HepG2 (cell line): ENCODE measurements around the gene PRCD. TPM values are rescaled to one million over a fixed set of nuclear protein-coding genes. Genes with fewer than 3 reads are reported as not detected.
A peak's percentile ranks its signal among the peaks of the same experiment; 100 is the strongest.

Experiments
- ARHGAP35 ChIP-seq: sonication (generic); formaldehyde crosslinking; IDR thresholded peaks from 2 replicates; pipeline ENCODE4 v1.9.0; 2022; ENCODE audit warnings: mild to moderate bottlenecking, inconsistent platforms, moderate library complexity, missing genetic modification reagents, borderline replicate concordance
- ASH2L ChIP-seq: fragments of 300-600, 200-600 bp; sonication (generic); IDR thresholded peaks from 2 replicates; pipeline ENCODE4 v1.7.0; 2017; ENCODE audit warnings: low read depth, mild to moderate bottlenecking, moderate library complexity, mixed read lengths, low read length; ENCODE audit not compliant: insufficient read length
- CC2D1A ChIP-seq: sonication (generic); formaldehyde crosslinking; IDR thresholded peaks from 2 replicates; pipeline ENCODE4 v1.8.1; 2023; ENCODE audit warnings: mild to moderate bottlenecking, missing genetic modification reagents
- FOSL1 ChIP-seq: sonication (generic); formaldehyde crosslinking; IDR thresholded peaks from 2 replicates; pipeline ENCODE4 v1.9.0; 2021; ENCODE audit warnings: missing genetic modification reagents, borderline replicate concordance
- HMG20A ChIP-seq: IDR thresholded peaks from 2 replicates; pipeline ENCODE4 v1.6.1; 2016; ENCODE audit warnings: borderline replicate concordance
- HNRNPH1 ChIP-seq: fragments of 200-400 bp; formaldehyde crosslinking; optimal IDR thresholded peaks from 2 replicates; pipeline ENCODE3; 2017; ENCODE audit warnings: mild to moderate bottlenecking, low read depth, low read length
- KDM5A ChIP-seq: fragments of 200-600 bp; sonication (generic); IDR thresholded peaks from 2 replicates; pipeline ENCODE4 v1.7.0; 2018; ENCODE audit warnings: antibody characterized with exemption, mild to moderate bottlenecking, low read length, borderline replicate concordance
- MTA1 ChIP-seq: sonication (generic); formaldehyde crosslinking; IDR thresholded peaks from 2 replicates; pipeline ENCODE4 v1.4.0; 2020; ENCODE audit warnings: missing genetic modification reagents, mild to moderate bottlenecking, borderline replicate concordance
- NCOR1 ChIP-seq: fragments of 200-600 bp; sonication (generic); IDR thresholded peaks from 2 replicates; pipeline ENCODE4 v1.7.0; 2017; ENCODE audit warnings: antibody characterized with exemption, low read length, borderline replicate concordance
- NR2F1 ChIP-seq, 2 experiments: fragments of 450-650 bp in 1 of 2; formaldehyde crosslinking in 1 of 2; IDR thresholded peaks; 2 replicates each; pipeline versions ENCODE4 v1.5.0 to v1.6.1; 2016 to 2020; ENCODE audit warnings: mild to moderate bottlenecking in 1 of 2, missing compliant biosample characterization in 1 of 2, missing genetic modification reagents in 1 of 2, moderate library complexity in 1 of 2
- PHB2 ChIP-seq: fragments of 450-650 bp; IDR thresholded peaks from 2 replicates; pipeline ENCODE4 v1.6.1; 2018; ENCODE audit not compliant: partially characterized antibody
- POLR2A ChIP-seq, 2 experiments: IDR thresholded peaks; 2 replicates each; pipeline ENCODE4 v1.6.1; 2011; ENCODE audit warnings: low read depth in 2 of 2, low read length in 2 of 2, mild to moderate bottlenecking in 1 of 2, moderate library complexity in 1 of 2; ENCODE audit not compliant: insufficient read depth in 1 of 2
- SNAPC5 ChIP-seq: sonication (generic); formaldehyde crosslinking; IDR thresholded peaks from 2 replicates; pipeline ENCODE4 v1.8.1; 2023; ENCODE audit warnings: mild to moderate bottlenecking, missing genetic modification reagents, borderline replicate concordance
- TCF7L2 ChIP-seq: IDR thresholded peaks from 2 replicates; pipeline ENCODE4 v1.6.1; 2011; ENCODE audit warnings: mild to moderate bottlenecking, low read depth, low read length, moderate library complexity
- TGIF2 ChIP-seq: IDR thresholded peaks from 2 replicates; pipeline ENCODE4 v1.6.1; 2016; ENCODE audit warnings: control low read depth, missing compliant biosample characterization
- ZBTB3 ChIP-seq: sonication (generic); formaldehyde crosslinking; IDR thresholded peaks from 2 replicates; pipeline ENCODE4 v1.4.0; 2020; ENCODE audit warnings: low read depth, mild to moderate bottlenecking, moderate library complexity, missing genetic modification reagents, borderline replicate concordance
- ZBTB44 ChIP-seq: sonication (generic); formaldehyde crosslinking; IDR thresholded peaks from 2 replicates; pipeline ENCODE4 v1.4.0; 2020; ENCODE audit warnings: missing genetic modification reagents
- ZNF34 ChIP-seq: sonication (generic); formaldehyde crosslinking; IDR thresholded peaks from 2 replicates; pipeline ENCODE4 v1.4.0; 2020; ENCODE audit warnings: mild to moderate bottlenecking, missing genetic modification reagents, borderline replicate concordance
- ZNF460 ChIP-seq: sonication (generic); formaldehyde crosslinking; IDR thresholded peaks from 2 replicates; pipeline ENCODE4 v1.5.1; 2020; ENCODE audit warnings: missing genetic modification reagents, mild to moderate bottlenecking, borderline replicate concordance
- polyA plus RNA-seq, 8 experiments: library from polyadenylated mRNA; depleted of rRNA in 3 of 8; stranded (reverse) in 7 of 8; unstranded in 1 of 8; fragments of >200 nt; fragmentation: Illumina TruSeq in 4 of 8; extraction: Trizol in 4 of 8; gene quantifications; 2 replicates each; pipeline versions ENCODE4 v1.2.1 to v1.2.3, GENCODE V29; 2011 to 2016; ENCODE audit warnings: low read depth in 4 of 8, missing spikeins in 1 of 8, mixed read lengths in 1 of 8; ENCODE audit not compliant: insufficient read depth in 1 of 8
- total RNA-seq, 5 experiments: library from RNA; depleted of rRNA; stranded (reverse); fragments of >200 nt; fragmentation: Illumina TruSeq; extraction: Trizol; gene quantifications; 2 replicates each; pipeline ENCODE4 v1.2.3, GENCODE V29; 2016; ENCODE audit warnings: low read depth in 1 of 5
- TF ChIP-seq, protein P1 (sequence below): sonication (generic); formaldehyde crosslinking; IDR thresholded peaks from 2 replicates; pipeline ENCODE4 v1.5.1; 2020; ENCODE audit warnings: mild to moderate bottlenecking, missing genetic modification reagents, moderate library complexity
- TF ChIP-seq, protein P2 (sequence below): sonication (generic); formaldehyde crosslinking; IDR thresholded peaks from 2 replicates; pipeline ENCODE4 v1.5.0; 2020; ENCODE audit warnings: missing genetic modification reagents
- TF ChIP-seq, protein P3 (sequence below): sonication (generic); formaldehyde crosslinking; IDR thresholded peaks from 2 replicates; pipeline ENCODE4 v1.9.0; 2021; ENCODE audit warnings: missing genetic modification reagents, mild to moderate bottlenecking, borderline replicate concordance

Gene PRCD
- total and polyA plus RNA-seq, 2 of the 13 experiments (the other 11 are each of a cell fraction or from before 2014, with no cell fraction given): 0.51 TPM; not detected in 1

DNA sequence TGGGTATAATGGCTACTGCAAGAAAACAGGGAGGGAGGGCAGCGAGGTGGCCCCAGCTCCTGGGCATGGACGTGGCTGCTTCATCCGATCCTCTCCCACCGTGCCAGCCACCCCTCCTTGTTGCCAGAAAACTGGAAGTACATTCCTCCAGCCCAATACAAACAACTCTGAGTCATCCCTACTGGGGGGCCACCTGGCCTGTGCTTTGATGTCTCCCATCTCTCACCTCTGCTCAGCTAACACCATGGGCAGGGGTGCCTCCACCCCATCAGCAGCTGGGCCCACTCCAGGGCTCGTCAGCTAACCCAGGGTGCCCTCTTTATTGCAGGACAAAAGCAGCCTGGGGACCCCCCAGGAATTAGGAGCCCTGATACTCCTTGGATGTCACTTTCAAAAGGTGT lies 40.6 kb upstream of the PRCD start (continued):
- TF ChIP-seq, protein P1, sequence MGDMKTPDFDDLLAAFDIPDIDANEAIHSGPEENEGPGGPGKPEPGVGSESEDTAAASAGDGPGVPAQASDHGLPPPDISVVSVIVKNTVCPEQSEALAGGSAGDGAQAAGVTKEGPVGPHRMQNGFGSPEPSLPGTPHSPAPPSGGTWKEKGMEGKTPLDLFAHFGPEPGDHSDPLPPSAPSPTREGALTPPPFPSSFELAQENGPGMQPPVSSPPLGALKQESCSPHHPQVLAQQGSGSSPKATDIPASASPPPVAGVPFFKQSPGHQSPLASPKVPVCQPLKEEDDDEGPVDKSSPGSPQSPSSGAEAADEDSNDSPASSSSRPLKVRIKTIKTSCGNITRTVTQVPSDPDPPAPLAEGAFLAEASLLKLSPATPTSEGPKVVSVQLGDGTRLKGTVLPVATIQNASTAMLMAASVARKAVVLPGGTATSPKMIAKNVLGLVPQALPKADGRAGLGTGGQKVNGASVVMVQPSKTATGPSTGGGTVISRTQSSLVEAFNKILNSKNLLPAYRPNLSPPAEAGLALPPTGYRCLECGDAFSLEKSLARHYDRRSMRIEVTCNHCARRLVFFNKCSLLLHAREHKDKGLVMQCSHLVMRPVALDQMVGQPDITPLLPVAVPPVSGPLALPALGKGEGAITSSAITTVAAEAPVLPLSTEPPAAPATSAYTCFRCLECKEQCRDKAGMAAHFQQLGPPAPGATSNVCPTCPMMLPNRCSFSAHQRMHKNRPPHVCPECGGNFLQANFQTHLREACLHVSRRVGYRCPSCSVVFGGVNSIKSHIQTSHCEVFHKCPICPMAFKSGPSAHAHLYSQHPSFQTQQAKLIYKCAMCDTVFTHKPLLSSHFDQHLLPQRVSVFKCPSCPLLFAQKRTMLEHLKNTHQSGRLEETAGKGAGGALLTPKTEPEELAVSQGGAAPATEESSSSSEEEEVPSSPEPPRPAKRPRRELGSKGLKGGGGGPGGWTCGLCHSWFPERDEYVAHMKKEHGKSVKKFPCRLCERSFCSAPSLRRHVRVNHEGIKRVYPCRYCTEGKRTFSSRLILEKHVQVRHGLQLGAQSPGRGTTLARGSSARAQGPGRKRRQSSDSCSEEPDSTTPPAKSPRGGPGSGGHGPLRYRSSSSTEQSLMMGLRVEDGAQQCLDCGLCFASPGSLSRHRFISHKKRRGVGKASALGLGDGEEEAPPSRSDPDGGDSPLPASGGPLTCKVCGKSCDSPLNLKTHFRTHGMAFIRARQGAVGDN (CRISPR knock-in tag): peak; percentile 86
- TF ChIP-seq HNRNPH1 (peak; percentile 33), KDM5A (no peak), SNAPC5 (CRISPR knock-in tag) (no peak), ZNF460 (peak; percentile 45; the same call in 1 of the 2 replicates), ZNF34 (CRISPR knock-in tag) (no peak), FOSL1 (CRISPR knock-in tag) (peak; percentile 99), NCOR1 (peak; percentile 69; the same call in 1 of the 2 replicates), POLR2A (IDR thresholded peaks at IDR 0.05; ENCODE audit: insufficient read depth in 1 of 2, low read depth in 2 of 2, low read length in 2 of 2) (peak in 1 of 2 experiments; percentile 47; a peak in 3 of 4 replicates), HMG20A (CRISPR knock-in tag) (peak; percentile 93), MTA1 (CRISPR knock-in tag) (peak; percentile 75; the same call in 1 of the 2 replicates), PHB2 (no peak), NR2F1 (CRISPR knock-in tag; IDR thresholded peaks at IDR 0.05) (peak; percentile 58 to 70; a peak in 2 of 4 replicates), TGIF2 (CRISPR knock-in tag) (peak; percentile 91), ASH2L (peak; percentile 55), ZBTB44 (CRISPR knock-in tag) (no peak; the same call in 1 of the 2 replicates), ARHGAP35 (0 out of 2 replicates have a peak, but pooled peaks have one; percentile 34), ZBTB3 (CRISPR knock-in tag) (0 out of 2 replicates have a peak, but pooled peaks have one; percentile 78), TCF7L2 (peak; percentile 82), CC2D1A (peak; percentile 76; the same call in 1 of the 2 replicates)
- TF ChIP-seq, protein P2, sequence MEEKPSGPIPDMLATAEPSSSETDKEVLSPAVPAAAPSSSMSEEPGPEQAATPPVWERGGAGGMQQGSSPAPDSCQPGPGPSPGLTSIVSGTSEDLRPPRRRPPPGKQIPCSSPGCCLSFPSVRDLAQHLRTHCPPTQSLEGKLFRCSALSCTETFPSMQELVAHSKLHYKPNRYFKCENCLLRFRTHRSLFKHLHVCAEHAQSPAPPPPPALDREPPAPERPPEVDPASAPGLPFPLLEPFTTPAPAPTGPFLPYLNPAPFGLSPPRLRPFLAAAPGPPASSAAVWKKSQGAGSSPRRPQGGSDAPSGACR (CRISPR knock-in tag): 0 out of 2 replicates have a peak, but pooled peaks have one; percentile 63
- TF ChIP-seq, protein P3, sequence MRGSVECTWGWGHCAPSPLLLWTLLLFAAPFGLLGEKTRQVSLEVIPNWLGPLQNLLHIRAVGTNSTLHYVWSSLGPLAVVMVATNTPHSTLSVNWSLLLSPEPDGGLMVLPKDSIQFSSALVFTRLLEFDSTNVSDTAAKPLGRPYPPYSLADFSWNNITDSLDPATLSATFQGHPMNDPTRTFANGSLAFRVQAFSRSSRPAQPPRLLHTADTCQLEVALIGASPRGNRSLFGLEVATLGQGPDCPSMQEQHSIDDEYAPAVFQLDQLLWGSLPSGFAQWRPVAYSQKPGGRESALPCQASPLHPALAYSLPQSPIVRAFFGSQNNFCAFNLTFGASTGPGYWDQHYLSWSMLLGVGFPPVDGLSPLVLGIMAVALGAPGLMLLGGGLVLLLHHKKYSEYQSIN (CRISPR knock-in tag): no peak
